GM19025 (cell line): ENCODE measurements around the gene CA7.
"Not testable (repeated sequence)": the region's sequence is repeated elsewhere in the genome, so short reads cannot be mapped to it uniquely, and the experiment has no call there.

ENCODE experiments used
- ATAC-seq: cut with Tn5 transposase; IDR thresholded peaks from one replicate; pipeline ENCODE4 v1.9.1; 2021; ENCODE audit warnings: mild to moderate bottlenecking, low read depth, moderate library complexity; ENCODE audit not compliant: unreplicated experiment

Gene CA7

DNA sequence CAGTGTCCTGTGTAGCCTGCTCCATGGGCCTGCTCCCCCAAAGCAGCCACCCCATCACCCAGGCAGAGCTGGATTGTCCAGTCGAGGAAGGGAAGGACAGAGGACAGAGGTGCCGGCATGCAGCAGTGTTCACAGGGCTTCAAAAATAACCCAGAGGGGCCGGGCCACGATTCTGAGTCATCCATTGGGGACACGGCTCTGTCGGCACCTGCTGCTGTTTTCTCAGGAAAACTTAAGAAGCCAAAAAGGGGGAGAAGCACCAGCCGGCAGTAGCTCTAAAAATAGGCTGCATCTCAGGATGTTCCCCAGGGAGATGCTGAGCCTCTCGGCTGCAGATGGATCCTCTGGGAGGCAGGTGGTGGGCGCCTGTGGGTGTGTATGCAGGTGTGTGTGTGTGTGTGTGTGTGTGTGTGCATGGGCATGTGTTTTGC is 1.6 kb downstream of the CA7 start:
- no peak for ATAC-seq

GRCh38 chr16:66846266-66846665 is 2.1 kb downstream of the CA7 start:
- no peak for ATAC-seq

DNA sequence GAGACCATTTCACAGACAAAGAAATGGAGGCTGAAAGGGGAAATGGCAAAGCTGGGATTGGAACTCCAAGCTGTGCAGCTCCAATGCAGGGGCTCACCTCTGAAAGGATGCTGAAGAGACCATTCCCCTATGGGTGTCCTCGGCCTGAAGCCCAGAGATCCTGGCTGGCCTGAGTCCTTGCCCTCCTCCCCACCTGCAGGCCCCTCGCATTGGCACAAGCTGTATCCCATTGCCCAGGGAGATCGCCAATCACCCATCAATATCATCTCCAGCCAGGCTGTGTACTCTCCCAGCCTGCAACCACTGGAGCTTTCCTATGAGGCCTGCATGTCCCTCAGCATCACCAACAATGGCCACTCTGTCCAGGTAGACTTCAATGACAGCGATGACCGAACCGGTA is 2.6 kb downstream of the CA7 start:
- no peak for ATAC-seq

GRCh38 chr16:66847533-66848067 is 3.4 kb downstream of the CA7 start:
- no peak for ATAC-seq

DNA sequence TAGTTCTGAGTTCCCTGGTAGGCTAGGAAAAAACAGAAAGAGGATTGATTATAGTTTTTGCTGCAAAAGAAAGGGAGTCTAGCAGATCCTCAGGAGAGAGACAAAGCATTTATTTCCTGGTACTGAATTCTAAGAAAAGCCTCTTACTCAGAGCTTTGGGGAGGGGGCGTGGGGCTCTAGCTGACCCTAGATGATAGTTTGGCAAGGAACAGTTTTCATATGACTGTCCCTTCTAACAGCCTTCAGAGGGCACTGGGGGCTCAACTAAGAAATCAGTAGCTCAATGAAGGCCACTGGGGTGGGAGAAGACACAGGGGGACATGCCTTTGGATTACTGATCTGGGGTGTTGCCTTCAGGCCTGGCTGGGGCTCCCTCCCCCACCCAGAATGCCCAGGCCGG is 4.0 kb downstream of the CA7 start:
- no peak for ATAC-seq

- no peak for ATAC-seq
Observed at GRCh38 chr16:66849021-66849420, 4.8 kb downstream of the CA7 start.

GRCh38 chr16:66849549-66849948 is 5.3 kb downstream of the CA7 start:
- ATAC-seq, result no peak

DNA sequence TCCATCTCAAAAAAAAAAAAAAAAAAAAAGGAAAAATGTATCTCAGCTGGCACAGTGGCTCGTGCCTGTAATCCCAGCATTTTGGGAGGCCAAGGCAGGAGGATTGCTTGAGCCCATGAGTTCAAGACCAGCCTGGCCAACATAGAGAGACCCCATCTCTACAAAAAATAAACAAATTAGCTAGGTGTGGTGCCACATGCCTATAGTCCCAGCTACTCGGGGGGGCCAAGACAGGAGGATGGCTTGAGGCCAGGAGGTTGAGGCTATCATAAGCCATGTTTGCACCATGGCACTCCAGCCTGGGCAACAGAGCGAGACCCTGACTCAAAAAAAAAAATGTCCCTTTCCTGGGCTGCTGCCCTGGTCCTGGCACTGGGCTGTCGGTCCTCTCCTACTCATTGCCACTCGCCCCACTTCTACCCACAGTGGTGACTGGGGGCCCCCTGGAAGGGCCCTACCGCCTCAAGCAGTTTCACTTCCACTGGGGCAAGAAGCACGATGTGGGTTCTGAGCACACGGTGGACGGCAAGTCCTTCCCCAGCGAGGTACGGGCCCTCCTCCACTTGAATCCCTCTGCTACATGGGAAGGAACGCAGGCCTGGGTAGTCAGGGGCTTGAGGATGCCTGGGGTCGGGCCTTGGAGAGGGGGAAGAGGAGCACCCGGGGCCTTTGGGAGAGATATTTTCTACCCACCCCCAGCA is 6.1 kb downstream of the CA7 start:
- ATAC-seq, result no peak

GRCh38 chr16:66851166-66851964 is 7.2 kb downstream of the CA7 start:
- ATAC-seq, result no peak

DNA sequence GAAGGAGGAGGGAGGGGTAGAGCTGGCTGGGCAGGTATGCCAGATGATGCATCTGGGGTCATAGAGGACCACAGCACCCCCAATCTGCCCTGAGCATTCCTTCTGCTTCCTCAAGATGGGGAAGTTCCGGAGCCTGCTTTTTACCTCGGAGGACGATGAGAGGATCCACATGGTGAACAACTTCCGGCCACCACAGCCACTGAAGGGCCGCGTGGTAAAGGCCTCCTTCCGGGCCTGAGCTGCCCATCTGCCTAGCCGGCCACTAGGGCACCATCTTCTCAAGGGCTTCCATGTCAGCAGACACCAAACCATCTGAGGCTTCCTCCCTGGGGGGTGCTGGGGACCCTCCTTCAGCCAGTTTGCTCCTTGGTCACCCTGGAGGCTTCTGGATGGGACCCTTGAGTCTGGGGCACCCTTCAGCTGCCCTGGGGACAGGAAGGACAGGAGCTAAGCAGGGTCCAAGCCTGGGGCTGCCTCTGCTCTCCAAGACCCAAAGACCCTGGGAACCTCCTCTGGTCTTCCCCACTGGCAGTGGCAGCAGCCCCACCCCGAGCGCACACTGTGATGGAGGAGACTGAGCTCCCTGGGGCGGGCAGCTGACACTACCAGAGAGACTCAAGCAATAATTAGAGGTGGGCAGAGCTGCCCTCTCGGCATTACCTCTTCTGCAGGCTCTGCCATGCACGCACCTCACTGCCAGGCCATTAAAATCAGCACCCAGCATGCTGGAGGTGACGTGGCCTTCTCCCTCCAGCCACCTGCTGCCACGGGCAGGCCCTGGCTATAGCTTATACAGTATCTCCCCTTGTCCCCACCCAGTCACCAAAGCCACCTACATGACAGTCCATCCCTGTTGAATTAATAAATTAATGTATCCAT is 9.3 kb downstream of the CA7 start:
- no peak for ATAC-seq

GRCh38 chr16:66856184-66856730 is 12.0 kb downstream of the CA7 start:
- ATAC-seq, result no peak

DNA sequence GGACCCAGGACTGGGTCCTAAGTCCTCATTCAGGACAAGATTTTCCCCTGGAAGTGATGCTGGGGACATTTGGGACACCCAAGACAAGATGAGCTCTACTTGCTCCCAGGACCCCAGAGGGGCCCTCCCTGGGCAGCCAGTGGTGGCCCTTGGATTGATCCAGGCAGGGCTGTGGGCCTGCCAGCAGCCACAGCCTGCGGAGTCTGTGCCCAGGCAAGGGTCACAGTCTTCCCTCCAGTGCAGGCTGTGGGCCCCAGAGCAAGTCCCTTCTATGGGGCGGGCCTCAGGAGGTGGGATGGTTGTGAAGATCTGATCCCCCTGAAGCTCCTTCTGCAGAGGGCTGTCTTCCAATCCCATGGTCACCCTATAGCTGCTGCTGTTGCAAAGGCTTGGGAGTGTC is 12.6 kb downstream of the CA7 start:
- ATAC-seq, result no peak

DNA sequence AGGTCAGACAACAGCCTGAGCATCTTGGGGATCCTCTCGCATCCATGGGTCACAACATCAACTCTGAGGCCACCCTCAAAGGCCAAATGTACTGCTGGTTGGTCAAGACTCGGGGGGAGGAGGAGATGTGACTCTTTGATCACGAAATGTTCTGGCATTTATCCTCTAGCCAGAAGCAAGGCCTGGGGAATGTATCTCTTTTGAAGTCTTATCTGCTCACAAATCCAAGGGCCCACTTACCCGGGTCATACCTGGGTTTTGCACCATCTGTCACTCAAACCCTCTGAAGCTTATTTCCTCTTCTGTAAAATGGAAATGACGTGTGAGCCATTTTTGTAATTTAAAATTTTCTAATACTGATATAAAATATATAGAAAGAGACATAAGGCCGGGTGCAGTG is 13.2 kb downstream of the CA7 start:
- ATAC-seq, result no peak

DNA sequence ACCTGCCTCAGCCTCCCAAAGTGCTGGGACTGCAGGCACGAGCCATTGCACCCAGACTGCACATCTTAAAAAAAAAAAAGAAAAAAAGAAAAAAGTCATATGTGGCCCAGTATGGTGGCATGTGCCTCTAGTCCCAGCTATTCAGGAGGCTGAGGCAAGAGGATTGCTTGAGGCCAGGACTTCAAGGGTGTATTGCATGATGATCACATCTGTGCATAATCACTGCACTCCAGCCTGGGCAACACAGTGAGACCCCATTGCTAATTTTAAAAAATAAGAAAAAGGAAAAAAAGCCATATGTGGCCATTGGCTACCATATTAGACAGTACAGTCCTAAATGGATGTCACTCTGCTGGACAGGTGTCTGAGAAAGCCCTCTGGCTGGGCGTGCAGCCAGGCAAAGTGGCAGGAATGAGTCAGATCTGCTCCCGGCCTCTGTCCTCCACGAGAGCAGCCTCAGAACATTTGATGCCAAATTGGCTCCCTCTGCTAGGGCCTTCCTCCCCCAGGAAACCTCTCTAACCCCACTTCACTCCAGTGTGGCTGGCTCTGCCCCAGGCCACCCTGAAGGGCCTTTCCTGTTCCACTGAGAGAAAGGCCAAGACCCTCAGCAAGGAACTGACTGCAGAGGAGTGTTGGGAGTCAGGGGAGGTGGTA is 14.7 kb downstream of the CA7 start:
- no peak for ATAC-seq

GRCh38 chr16:66859397-66860068 is 15.3 kb downstream of the CA7 start:
- no peak for ATAC-seq

DNA sequence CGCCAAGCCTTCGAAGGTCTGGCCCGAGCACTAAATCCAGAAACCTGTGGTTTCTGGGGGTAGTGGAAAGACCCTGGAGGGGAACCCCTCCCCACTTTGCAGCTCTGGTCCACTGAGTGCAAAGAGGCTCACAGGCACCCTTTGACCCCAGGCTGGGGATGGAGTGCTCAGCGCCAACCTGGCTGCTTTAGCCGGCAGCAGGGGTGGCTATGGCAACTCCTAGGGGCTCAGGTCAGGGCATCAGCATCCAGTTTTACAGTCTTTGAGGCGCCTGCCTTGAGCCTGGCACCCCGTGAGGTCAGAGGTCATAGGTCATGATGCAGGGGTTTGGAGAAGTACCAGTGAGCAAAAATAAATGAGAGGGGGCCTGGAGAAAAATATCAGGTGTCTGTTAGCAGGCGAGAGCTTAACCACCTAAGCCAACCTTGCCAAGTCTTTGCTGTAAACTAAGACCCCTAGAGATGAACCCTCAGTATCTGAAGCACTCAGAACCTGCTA is 17.9 kb downstream of the CA7 start:
- no peak for ATAC-seq

GRCh38 chr16:66863707-66864106 is 19.5 kb downstream of the CA7 start:
- ATAC-seq, result no peak

DNA sequence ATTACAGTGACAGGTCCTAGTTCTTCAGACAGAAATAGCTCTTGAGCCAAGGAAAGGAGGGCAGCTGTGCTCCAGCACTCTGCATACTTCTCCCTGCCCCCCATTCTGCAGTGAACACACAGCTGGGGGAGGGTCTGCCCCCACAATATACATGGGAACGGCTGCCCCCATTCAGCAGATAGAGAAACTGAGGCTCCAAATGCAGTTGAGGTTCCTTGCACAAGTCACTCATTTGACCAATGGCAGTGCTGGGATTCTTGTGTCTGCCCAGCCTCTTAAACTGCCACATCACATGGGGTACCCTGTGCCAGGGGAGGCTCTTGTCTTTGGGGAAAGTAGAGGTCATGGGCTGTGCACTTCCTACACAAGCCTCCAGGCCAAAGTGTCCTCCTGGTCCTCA is 25.2 kb downstream of the CA7 start:
- no peak for ATAC-seq

DNA sequence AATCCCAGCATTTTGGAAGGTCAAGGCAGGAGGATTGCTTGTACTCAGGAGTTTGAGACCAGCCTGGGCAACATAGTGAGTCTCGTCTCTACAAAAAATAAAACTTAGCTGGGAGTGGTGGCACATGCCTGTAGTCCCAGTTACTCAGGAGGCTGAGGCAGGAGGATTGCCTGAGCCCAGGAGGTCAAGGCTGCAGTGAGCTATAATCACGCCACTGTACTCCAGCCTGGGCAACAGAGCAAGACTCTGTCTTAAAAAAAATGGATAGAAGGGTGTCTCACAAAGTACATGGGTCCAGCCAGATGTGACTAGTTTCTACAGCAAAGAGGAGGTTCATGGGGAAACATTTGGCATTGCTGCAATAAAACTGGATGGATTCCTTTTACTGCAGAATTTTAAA is 27.1 kb downstream of the CA7 start:
- ATAC-seq, result not testable (repeated sequence)
